Loucy (cell line): Measurements from ENCODE around the gene MGLL.

ENCODE experiments used
- EZH2phosphoT487 ChIP-seq: fragments of 200-600 bp; IDR thresholded peaks from 2 replicates; pipeline ENCODE4 v1.6.1; 2018; ENCODE audit warnings: antibody characterized with exemption, mild to moderate bottlenecking, moderate library complexity, borderline replicate concordance
- TF ChIP-seq, protein P1 (sequence below): fragments of 200-600 bp; sonication (generic); conservative IDR thresholded peaks from 2 replicates; pipeline ENCODE4 v1.5.1; 2014; ENCODE audit warnings: mild to moderate bottlenecking, antibody characterized with exemption, low read length

DNA sequence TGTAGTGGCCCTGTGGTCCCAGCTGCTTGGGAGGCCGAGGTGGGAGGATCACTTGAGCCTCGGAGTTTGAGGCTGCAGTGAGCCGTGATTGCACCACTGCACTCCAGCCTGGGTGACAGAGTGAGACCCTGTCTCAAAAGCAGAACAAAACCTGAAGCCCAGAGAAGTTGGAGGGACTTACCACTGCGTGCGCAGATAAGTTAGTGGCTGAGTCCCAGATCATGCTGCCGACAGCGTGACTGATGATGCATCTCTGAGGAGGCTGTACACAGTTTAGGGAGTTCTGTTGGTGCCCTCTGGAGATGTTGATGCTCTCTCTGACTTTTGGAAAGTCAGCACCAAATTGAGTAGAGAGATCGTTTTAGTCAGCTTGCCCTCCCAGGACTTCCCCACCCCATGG, 165.4 kb downstream of the MGLL start:
- TF ChIP-seq, protein P1, sequence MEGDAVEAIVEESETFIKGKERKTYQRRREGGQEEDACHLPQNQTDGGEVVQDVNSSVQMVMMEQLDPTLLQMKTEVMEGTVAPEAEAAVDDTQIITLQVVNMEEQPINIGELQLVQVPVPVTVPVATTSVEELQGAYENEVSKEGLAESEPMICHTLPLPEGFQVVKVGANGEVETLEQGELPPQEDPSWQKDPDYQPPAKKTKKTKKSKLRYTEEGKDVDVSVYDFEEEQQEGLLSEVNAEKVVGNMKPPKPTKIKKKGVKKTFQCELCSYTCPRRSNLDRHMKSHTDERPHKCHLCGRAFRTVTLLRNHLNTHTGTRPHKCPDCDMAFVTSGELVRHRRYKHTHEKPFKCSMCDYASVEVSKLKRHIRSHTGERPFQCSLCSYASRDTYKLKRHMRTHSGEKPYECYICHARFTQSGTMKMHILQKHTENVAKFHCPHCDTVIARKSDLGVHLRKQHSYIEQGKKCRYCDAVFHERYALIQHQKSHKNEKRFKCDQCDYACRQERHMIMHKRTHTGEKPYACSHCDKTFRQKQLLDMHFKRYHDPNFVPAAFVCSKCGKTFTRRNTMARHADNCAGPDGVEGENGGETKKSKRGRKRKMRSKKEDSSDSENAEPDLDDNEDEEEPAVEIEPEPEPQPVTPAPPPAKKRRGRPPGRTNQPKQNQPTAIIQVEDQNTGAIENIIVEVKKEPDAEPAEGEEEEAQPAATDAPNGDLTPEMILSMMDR: no peak
- no peak for TF ChIP-seq EZH2phosphoT487
